GM18526 (cell line): ENCODE data around the gene ATP8B1.

ENCODE experiments used
- POLR2A ChIP-seq: IDR thresholded peaks from 3 replicates; pipeline ENCODE4 v1.6.1; 2011; ENCODE audit not compliant: insufficient read length; ENCODE audit errors: extremely low read depth

ATP8B1 gene

DNA sequence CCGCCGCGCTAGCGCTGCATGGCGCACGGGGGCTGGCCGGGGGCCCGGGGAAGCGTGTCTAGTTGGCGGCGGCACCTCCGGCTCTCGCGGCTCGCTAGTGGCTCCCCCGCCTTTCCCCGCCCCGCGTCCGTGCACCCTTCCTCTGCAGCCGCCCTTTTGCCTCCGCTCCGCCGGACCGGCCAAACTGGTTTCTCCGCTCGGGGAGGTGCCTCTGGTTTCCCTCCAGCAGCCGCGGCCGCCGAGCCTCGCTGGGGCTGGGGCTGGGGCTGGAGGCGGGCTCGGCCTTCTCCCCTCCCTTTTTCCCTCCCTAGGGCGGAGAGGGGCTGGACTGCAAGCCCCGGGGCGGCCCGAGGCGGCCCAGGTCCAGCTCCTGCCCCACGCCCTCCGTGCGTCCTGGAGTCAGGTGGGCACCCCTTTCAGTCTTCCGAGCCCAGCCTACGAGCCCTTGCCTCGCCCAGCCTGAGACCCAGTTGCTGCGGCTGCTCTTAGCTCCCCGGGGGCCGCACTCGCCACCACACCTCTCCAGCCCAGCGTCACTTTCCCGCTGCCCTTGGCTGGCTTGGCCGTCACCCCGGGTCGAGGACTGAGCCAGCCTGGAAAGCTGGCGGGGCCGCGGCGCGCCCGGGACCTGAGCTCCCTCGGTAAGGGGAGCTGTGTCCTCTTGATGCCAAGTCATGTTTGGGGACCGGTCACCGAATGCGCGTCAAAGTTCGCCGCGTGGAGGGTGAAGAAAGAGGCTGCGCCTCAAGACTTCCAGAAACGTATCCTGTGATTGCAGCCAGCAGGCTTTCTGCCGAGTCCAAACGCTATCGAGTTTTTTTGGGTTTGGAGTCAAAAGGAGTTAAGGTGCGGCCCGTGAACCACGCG, at the start of gene ATP8B1:
ATP8B1 (minus strand) TSS at position 213 of the 867 bp plus-strand sequence. CDS start 71,508 bp downstream, outside the sequence.
- no peak for TF ChIP-seq POLR2A

DNA sequence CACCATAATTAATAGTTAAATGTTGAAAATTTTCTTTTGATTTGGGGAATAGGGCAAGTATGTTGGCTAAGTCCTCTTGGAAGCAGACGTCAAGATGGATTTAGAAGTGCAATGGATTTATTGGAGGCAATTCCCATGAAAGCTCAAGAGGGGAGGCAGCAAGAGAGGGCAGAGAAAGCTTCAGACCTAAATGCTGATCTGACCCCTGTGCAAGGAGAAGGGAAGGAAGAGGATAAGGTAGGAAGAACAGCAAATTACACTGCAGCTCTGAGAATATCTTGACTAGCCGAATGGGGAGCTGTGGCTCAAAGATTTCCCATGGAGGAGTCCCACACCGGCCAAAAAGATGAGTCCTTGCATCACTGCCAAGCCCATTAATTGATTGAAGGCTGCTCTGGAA, 46.9 kb upstream of the ATP8B1 start:
- no peak for TF ChIP-seq POLR2A

DNA sequence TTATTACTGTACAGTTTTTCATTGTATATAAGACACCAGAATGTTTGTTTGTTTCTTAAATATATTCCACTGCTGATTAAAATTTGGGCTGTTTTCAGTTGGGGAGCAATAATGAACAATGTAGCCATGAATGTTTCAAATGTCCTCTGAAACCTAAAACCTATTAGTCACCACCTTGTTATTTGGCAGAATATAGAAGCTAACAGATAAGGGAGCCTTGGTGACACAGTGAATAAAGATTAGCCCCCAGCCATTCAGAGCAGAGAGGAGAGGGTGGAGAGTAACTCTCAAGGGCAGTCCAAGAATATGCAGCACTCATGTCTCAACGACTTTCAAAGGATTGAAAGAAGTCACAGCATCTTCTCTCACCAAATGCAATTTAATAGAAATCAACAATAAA, 43.1 kb upstream of the ATP8B1 start:
- TF ChIP-seq POLR2A = no peak

DNA sequence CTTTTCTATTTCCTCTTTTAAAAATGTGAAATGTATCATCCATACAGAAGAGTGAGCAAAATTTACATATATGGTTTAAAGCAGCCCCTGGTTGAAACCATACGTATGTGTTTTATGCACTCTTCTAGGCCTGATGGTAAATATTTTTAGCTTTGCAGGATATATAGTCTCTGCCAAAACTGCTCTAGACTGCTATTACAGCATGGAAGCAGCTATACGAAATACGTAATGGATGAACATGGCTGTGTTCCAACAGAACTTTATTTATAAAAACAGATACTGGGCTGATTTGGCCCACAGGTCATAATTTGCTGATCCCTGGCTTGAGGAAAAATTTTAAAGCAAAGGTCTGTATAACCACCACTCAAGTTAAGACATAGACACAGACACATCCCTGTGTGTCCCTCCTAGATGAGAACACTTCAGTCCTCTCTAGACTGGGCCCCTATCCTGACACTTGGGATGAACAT, 42.5 kb upstream of the ATP8B1 start:
- no peak for TF ChIP-seq POLR2A

DNA sequence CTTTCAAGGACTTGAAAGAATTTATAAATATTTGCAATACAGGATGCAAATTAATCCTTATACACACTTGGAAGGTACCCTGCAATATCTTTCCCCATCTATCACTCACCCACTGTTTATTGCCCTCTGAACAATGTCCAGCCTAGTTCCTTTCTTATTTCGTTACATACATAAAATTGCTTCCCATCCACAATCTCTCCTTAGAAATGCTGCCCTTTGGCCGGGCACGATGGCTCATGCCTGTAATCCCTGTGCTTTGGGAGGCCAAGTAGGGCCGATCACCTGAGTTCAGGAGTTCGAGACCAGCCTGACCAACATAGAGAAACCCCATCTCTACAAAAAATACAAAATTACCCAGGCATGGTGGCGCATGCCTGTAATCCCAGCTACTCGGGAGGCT, 41.2 kb upstream of the ATP8B1 start:
- no peak for TF ChIP-seq POLR2A

DNA sequence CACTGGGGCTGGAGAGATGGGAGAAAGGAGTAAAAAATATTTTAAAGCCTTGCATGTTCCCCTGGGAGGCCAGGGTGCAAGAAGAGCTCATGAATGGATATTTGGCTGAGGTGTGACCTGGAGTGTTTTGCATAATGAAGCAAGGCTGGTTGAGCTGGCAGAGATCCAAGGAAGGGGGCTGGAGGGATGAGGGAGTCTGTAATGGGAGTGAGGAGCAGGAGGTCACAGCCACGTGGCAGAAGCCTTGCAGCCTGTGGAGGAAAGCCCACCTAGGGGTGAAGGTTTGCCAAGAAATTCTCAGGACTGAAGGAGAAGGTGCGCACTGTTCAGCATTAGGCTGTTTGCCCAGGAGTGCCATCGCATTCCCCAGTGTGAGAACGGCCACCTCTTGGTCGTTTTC, 40.3 kb upstream of the ATP8B1 start:
- TF ChIP-seq POLR2A = no peak

DNA sequence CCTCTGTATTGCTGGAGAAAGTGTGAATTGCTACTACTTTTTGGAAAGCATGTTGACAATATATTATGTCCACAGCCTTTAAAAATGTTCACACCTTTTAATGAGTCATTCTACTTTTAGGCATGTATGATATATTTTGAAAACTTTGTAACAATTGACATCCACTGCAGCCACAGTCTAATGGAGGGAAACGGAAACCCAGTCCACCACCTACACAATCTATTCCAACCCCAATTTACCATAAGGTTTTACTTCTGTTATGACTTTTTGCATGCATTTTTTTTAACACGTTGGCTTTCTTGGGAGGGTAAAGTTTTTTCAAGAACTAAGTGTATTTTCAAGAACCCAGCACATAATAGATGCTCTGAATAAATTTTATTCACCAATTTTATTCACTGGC, 38.5 kb upstream of the ATP8B1 start:
- TF ChIP-seq POLR2A = no peak

DNA sequence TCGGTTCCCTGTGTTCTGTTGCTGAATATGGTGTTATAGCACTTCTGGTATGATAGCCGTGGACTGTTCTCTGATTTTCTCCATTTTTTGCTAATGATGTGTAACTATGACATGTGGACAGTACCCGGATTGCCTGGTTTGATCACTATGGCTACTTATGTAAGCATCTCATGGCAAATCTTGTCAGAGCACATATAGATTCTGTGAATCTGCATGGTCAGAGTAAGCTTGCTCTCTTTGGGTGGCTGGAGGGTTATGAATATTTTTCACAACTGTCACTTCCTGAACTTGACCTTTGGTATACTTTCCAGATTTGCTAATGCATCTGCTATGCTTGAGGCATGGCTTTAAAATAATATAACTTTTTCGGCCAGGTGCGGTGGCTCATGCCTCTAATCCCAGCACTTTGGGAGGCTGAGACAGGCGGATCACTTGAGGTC, 36.8 kb upstream of the ATP8B1 start:
- TF ChIP-seq POLR2A = no peak

DNA sequence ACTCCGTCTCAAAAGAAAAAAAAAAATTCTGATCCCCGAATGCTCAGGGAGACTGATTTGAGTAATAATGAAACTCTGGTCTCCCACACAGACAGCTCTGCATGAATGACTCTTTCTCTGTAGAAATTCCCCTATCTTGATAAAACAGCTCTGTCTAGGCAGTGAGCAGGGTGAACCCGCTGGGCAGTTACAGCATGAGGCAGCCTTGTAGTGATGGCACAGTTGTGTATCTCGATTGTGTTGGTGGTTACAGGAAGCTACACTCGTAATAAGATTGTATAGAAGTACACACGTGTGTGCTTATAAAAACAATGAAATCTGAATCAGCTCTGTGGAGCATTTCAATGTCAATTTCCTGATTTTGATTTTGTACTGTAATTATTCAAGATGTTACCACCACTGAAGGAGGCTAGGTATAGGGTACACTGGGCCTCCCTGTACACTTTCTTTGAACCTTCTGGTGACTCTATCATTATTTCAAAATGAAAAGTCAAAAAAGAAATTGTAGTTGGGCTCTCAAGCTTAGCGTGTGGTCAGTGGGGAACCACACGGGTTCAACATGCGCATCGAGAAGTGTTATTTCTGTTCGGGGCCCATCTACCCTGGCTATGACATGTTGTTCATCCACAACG, 34.9 kb upstream of the ATP8B1 start:
- no peak for TF ChIP-seq POLR2A

DNA sequence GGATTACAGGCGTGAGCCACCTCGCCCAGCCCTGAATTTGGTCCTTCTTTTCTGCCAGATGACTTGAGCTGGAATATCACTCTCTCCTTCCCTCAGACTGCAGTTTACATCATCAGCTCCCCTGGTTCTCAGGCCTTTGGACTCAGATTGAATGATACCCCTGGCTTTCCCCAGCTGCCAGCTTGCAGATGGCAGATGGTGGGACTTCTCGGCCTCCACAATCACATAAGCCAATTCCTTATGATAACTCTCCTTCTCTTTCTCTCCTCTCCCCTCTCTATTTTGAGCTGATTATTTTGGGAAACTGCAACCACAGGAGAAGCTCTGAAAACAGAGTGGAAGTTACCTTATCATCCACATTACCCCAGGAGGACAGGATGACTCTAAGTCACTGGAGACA, 33.4 kb upstream of the ATP8B1 start:
- no peak for TF ChIP-seq POLR2A

DNA sequence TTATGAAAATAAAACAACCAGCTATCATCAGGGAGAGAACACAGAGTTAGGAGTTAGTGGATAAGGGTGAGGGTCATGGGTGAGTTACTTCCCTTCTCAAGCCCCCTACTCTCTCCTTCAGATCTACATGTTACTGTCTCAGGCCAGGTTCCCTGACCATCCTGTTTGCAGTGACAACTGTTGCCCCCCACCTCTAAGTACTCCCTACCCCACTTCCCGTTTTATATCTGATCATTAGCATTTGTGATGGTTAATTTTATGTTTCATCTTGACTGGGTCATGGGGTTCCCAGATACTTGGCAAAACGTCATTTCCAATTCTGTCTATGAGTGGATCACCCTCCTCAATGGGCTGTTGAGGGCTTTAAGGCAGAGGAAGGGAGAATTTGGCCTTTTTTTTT, 32.8 kb upstream of the ATP8B1 start:
- no peak for TF ChIP-seq POLR2A

DNA sequence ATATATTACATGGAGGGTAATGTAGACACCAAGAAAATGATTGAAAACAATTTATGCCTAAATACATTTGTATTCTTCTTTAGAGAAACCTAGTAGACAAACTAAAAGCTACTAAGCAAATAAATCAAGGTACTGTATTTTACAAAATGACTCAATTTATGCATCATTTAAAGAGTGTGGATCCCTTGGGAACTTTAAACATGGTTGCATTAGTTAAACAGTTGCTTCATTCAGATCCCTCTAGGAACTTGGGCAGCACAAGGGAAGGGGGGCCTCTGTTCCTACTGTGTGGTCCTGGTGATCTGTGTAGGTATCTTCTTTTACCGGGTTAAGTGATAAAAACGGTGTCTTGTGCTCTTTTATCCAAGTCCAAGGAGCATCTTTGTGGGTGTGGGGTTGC, 31.5 kb upstream of the ATP8B1 start:
- no peak for TF ChIP-seq POLR2A

DNA sequence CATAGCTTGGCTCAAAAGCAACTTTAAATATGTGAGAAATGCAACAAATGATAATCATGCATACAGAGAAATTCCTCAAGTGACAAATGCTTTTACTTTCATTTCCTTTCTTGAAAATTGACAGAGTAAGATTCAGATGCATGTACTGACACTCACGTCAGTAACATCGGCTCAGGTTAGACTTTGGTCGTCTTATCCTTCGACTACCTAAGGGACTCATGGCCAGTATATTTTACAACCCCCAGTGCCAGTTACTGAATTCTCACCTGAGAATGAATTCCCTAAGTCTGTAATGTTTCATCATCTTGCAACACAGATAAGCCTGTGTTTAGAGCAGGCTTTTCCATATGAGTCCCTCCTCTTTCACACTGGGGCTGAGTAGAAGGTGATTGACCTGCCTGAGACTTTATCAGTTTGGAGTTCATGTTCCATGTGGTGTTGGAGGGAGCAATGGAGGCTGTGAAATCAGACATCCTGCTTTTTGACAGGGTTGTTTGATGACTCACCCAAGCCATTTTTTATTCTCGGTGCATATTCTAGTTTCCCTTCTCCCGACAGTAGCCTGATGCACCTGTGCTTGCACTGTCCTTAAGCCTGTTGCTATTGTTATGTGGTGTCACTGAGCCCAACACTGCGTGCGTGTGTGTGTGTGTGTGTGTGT, 30.5 kb upstream of the ATP8B1 start:
- peak; percentile 17 for TF ChIP-seq POLR2A

DNA sequence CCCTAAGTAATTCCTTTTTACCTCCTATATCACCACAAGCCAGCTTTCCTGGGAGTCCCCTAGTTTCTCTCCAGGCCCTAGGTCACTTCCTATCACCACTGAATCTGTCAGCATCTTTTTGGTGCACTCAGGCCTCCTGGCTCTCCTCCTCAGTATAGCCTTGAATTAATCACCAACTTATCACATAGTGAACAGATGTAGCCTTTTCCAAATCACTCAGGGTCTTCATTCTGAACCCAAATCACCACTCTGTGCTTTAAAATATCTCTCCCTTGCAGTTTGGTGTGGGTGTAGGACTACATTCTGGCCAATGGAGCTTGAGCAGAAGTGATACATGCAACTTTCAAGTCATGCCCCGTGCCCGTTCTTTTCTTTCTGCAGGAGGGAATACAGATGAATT, 29.6 kb upstream of the ATP8B1 start:
- TF ChIP-seq POLR2A = no peak

DNA sequence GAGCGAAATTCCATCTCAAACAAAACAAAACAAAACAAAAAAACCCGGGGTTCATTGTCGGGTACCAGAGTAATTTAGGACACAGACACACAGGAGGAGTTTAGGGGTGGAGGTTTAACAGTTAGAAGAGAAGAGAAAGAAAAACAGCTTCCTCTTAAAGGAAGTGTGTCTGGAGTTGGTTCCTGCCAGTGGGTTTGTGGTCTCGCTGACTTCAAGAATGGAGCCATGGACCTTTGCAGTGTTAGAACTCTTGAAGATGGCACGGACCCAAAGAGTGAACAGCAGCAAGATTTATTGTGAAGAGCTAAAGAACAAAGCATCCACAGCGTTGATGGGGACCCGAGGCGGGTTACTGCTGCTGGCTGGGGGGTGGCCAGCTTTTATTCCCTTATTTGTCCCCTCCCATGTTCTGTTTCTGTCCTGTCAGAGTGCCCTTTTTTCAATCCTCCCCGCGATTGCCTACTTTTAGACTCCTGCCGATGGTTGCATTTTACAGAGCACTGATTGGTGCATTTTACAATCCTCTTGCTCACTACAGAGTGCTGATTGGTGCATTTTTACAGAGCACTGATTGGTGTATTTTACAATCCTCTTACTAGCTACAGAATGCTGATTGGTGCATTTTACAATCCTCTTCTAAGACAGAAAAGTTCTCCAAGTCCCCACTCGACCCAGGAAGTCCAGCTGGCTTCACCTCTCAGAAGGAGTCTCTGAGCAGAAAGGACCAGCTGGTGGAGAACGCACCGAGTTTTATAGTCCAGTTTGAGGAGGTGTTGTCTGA, 28.7 kb upstream of the ATP8B1 start:
- TF ChIP-seq POLR2A = no peak
